Spinal cord (tissue), 10 donors: Measurements from ENCODE around the gene FOXD1. TPM values are rescaled to one million over a fixed set of nuclear protein-coding genes. Genes with fewer than 3 reads are reported as not detected.

Experiments
- DNase-seq, 6 donors: peaks; one replicate each; pipeline versions ENCODE4 v3.0.0 to v3.0.0-alpha.2; 2013 to 2015; ENCODE audit warnings: low spot score in 6 of 6, low read depth in 4 of 6
- H3K27ac ChIP-seq: one replicate; pipeline ENCODE4 v1.5.1; 2013; ENCODE audit warnings: low read depth, low read length, control low read depth
- H3K27me3 ChIP-seq: one replicate; pipeline ENCODE4 v1.6.1; 2013; ENCODE audit warnings: low read length; ENCODE audit not compliant: control insufficient read depth, insufficient read depth
- H3K36me3 ChIP-seq: one replicate; pipeline ENCODE4 v1.6.1; 2013; ENCODE audit warnings: low read length; ENCODE audit not compliant: control insufficient read depth, insufficient read depth
- H3K4me1 ChIP-seq: one replicate; pipeline ENCODE4 v1.6.1; 2013; ENCODE audit warnings: low read length; ENCODE audit not compliant: control insufficient read depth, insufficient read depth
- H3K4me3 ChIP-seq: one replicate; pipeline ENCODE4 v1.5.1; 2013; ENCODE audit warnings: low read depth, low read length, control low read depth
- H3K9me3 ChIP-seq: one replicate; pipeline ENCODE4 v1.6.1; 2013; ENCODE audit warnings: low read length; ENCODE audit not compliant: control insufficient read depth, insufficient read depth
- WGBS: methylation state at CpG from one replicate; pipeline ENCODE4 v1.1.5; 2013; ENCODE audit warnings: missing lambda C conversion rate; ENCODE audit not compliant: insufficient coverage; 5-methylcytosine and 5-hydroxymethylcytosine counted together
- polyA plus RNA-seq, 2 donors: library from polyadenylated mRNA; unstranded; fragments of 120-200 nt; gene quantifications; one replicate each; pipeline ENCODE4 v1.2.1, GENCODE V29; 2013; ENCODE audit not compliant: insufficient read length in 2 of 2
- total RNA-seq, 2 donors: library from RNA; depleted of rRNA in 1 of 2; stranded (reverse); fragments of 120-200 nt in 1 of 2; fragments of >200 nt in 1 of 2; gene quantifications; one replicate each; pipeline versions ENCODE4 v1.2.3 to v1.2.4, GENCODE V29; 2013 to 2014
- donor health status: healthy.

FOXD1 gene
- total and polyA plus RNA-seq, 4 donors, result 3.2 to 24.1 (median 6.5) TPM

DNA sequence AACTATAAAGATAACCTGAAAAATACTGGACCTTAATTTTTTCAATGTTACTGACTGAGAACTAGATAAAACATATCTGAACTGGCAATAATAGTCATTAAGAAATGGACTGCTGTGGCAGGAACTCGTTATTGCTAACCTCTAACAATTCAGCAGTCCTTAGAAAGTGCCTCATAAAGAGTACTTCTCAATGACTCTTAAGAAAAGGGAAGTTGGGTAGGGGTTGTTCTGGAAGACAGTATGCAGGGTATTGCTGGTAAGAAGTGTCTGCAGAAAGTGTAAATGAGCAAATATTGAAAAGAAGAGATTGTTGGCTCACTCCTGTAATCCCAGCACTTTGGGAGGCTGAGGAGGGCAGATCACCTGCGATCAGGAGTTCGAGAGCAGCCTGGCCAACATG, 27.9 kb downstream of the FOXD1 start:
- DNase-seq, result no peak
- WGBS, result no CpG with 5 or more reads among the region's 3 CpGs
- H3K4me3 ChIP-seq, result no peak overlapping the region
- peaks cover 77% of the 10 kb centered on the region for H3K27me3 ChIP-seq
- peaks cover 24% of the 10 kb centered on the region for H3K4me1 ChIP-seq
- H3K27ac ChIP-seq, result no peak overlapping the region
- no peaks in the 10 kb centered on the region for H3K9me3 ChIP-seq
- H3K36me3 ChIP-seq, result no peaks in the 10 kb centered on the region

DNA sequence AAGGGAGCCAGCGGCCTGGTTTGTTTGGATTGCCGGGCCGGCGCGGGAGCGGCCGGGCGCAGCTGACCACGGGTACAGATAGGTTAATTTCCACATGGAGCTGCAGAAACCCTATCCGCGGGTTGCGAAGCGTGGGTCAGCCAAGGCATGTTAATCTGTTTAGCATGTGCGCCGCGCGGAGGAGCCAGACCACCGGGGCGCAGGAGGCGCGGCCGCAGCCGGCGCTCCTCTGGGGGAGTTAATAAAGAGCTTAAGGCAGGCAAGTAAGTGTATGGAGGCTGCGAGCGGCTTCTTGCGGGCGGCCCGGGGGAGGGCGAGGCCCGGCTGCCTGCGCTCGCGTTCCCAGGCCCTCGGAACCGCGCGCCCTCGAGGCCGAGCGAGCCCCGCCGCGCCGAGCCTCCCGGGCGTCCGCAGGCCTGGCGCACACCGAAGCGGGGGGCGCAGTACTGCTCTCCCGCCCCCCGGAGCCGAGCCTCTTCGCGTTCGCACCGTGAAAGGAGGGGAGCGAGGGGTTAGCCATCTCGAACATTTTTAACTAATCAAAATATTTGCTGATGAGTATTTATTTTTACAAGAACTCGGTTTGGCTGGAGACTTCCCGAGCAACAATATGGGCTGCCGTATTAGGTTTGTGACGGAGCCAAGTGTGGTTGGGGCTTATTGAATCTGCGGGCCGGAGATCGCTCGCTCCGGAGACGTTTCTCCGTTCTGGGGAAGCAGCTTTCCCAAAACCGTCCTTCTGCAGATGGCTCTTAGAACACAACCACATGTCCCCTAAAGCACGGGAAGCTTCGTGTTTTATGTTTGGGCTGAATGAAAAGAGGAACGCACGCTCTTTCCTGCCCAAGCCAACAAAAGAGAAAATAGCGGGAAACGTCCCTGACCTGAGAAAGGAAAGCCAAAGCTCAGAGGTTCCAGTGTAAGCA, 28.8 kb downstream of the FOXD1 start:
- Histone ChIP-seq H3K27ac (peak overlapping the region; percentile 34), H3K4me3 (peak overlapping the region; percentile 14), H3K9me3 (no peaks in the 10 kb centered on the region), H3K27me3 (peaks cover 81% of the 10 kb centered on the region), H3K36me3 (no peaks in the 10 kb centered on the region), H3K4me1 (peaks cover 24% of the 10 kb centered on the region)
- 2% methylated on average over 59 of the region's 79 CpGs for WGBS
- peak in 2 of 6 donors; percentile 55 to 82 for DNase-seq

DNA sequence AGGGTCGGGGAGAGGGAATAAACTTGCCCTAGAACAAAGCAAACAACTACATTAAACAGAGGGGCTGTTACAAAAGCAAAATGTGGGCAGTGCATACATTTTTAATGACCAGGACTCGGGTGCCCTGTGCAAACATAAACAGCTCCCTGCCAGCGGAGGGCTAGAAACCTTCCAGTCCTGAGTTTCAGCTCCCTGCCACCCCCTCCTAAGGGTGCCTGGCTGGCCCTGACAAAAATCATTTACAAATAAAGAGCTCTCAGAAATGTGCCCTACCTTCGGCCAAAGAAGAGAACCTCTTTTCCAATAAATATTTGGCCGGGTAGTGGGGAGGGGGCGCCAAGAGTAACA, 29.5 kb downstream of the FOXD1 start:
- no peak overlapping the region for H3K4me3 ChIP-seq
- peak overlapping the region; percentile 34 for H3K27ac ChIP-seq
- no peaks in the 10 kb centered on the region for H3K36me3 ChIP-seq
- peaks cover 79% of the 10 kb centered on the region for H3K27me3 ChIP-seq
- WGBS, result 17% methylated on average over 4 of the region's 6 CpGs
- H3K9me3 ChIP-seq, result no peaks in the 10 kb centered on the region
- no peak for DNase-seq
- peaks cover 24% of the 10 kb centered on the region for H3K4me1 ChIP-seq

DNA sequence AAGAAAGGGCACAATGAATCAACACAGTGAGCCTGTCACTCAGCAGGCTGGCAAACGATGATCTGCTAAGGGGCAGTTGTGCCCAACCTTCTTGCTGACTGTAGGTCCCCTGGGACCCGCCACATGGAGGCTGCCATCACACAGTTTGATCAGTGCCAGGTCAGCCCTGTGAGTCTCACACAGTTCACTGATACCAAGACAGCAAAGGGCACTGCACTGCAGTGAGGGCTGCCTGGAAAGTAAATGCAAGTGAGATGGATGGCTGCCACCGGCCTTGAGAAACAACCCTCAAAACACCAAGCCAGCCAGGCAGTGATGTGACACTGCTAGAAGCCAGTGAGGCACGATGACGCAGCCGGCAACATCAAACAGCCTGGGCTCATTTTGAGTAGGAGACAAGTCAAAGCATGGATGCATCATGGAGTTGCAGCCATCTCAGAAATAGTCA, 30.3 kb downstream of the FOXD1 start:
- DNase-seq, result peak in 1 of 6 donors; percentile 47
- Histone ChIP-seq H3K4me1 (peaks cover 24% of the 10 kb centered on the region), H3K27me3 (peaks cover 74% of the 10 kb centered on the region), H3K36me3 (no peaks in the 10 kb centered on the region), H3K9me3 (no peaks in the 10 kb centered on the region), H3K4me3 (no peak overlapping the region), H3K27ac (no peak overlapping the region)
- WGBS, result 69% methylated on average over 4 of the region's 6 CpGs

DNA sequence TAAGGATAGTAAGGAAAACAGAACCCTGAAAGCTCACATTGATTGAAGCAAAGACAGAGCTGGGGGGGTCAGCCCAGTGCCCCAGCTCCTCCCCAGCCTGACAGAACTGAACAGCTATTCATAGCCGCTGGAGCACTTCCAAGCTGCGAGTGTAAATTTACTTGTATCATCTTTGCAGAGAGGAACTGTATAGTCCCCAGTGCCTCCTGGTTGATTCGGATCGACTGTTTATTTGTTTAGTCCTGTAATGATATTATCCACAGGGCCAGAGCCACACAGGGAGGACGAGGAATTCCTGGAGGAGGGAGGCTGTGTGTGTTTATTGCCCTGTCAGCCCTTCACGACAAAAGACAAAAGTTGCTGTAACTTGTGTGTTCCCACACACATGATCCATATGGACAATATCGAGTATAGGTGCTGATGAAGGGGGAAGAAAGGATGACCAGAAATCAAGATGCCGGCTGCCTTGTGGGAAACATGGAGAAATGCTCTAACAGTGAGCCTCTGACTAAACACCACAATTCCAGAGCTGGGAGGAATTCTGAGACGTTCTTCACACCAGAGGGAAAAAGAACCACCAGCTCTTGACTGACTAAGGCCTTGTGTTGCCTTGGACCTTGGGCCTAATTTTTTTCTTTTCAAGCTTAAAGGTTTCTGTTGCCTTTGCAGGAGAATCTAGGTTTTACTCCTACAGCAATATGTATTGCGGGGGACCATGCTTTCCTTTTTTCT, 31.1 kb downstream of the FOXD1 start:
- 41% methylated on average over 8 of the region's 10 CpGs for WGBS
- Histone ChIP-seq H3K9me3 (no peaks in the 10 kb centered on the region), H3K36me3 (no peaks in the 10 kb centered on the region), H3K4me1 (peaks cover 24% of the 10 kb centered on the region), H3K27ac (no peak overlapping the region), H3K27me3 (peaks cover 68% of the 10 kb centered on the region), H3K4me3 (no peak overlapping the region)
- DNase-seq, result peak in 2 of 6 donors; percentile 57 to 82

DNA sequence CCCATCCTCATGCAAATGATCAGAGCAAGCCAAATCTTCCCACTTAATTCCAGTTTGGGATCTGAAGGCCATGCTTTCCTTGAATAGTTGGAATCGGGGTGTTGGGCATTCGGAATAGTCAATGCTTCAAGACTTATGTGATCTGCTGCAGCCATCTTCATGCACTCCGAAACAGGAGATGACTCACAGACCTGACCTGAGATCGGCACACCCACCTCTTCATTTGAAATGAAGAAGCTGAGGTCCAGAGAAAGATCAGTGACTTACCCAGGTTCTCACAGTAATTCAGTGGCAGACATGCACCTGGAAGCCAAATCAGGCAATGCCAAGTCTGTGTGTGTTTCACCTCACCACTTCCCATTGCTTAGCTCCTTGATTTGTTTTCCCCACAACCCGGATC, 33.0 kb downstream of the FOXD1 start:
- no peak overlapping the region for H3K27ac ChIP-seq
- 95% methylated on average over 5 of the region's 5 CpGs for WGBS
- peaks cover 24% of the 10 kb centered on the region for H3K4me1 ChIP-seq
- no peak for DNase-seq
- H3K27me3 ChIP-seq, result peaks cover 52% of the 10 kb centered on the region
- H3K9me3 ChIP-seq, result no peaks in the 10 kb centered on the region
- H3K4me3 ChIP-seq, result no peak overlapping the region
- H3K36me3 ChIP-seq, result no peaks in the 10 kb centered on the region

DNA sequence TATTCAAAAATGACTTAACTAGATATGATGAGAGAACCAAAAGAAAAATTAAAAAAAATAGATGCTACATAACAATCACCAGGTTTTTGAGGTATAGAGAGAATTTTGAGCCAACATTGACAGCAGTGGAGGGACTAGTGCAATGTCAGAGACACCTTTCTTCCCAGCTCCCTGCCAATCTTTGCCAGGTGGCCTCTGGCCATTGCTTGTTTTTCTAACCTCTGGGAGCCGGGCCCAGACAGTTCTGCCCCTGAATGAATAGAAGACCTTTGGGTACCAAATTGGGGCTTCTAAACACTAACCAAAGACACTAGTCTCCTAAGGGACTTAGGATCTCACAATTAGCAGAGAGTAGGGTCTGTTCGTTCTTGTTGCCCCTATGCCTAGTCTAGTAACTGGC, 33.4 kb downstream of the FOXD1 start:
- H3K36me3 ChIP-seq, result no peaks in the 10 kb centered on the region
- H3K9me3 ChIP-seq, result no peaks in the 10 kb centered on the region
- peaks cover 24% of the 10 kb centered on the region for H3K4me1 ChIP-seq
- no peak overlapping the region for H3K4me3 ChIP-seq
- WGBS, result 100% methylated on average over 1 of the region's 2 CpGs
- DNase-seq, result no peak
- peaks cover 48% of the 10 kb centered on the region for H3K27me3 ChIP-seq
- no peak overlapping the region for H3K27ac ChIP-seq

DNA sequence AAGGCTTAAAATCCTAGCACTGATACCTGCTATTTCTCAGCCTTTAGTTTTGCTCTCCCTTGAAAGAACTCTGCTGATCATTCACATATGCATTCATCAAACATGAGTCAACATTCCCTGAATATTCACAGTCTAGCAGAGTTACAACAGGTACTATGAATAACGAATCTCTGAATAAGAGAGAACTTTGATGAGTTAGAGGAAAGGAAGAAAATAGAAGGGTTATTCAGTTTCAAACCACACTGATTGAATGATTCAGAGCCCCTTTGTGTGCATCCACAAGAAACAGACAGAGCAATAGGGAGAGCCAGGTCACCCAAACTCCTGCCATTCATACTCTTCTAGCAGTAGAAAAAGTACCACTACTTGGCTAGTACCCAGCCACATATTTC, 36.0 kb downstream of the FOXD1 start:
- Histone ChIP-seq H3K27me3 (peaks cover 28% of the 10 kb centered on the region), H3K4me3 (no peak overlapping the region), H3K27ac (no peak overlapping the region), H3K4me1 (peaks cover 7% of the 10 kb centered on the region), H3K9me3 (no peaks in the 10 kb centered on the region), H3K36me3 (no peaks in the 10 kb centered on the region)
- no CpG with 5 or more reads among the region's 1 CpG for WGBS
- no peak for DNase-seq

DNA sequence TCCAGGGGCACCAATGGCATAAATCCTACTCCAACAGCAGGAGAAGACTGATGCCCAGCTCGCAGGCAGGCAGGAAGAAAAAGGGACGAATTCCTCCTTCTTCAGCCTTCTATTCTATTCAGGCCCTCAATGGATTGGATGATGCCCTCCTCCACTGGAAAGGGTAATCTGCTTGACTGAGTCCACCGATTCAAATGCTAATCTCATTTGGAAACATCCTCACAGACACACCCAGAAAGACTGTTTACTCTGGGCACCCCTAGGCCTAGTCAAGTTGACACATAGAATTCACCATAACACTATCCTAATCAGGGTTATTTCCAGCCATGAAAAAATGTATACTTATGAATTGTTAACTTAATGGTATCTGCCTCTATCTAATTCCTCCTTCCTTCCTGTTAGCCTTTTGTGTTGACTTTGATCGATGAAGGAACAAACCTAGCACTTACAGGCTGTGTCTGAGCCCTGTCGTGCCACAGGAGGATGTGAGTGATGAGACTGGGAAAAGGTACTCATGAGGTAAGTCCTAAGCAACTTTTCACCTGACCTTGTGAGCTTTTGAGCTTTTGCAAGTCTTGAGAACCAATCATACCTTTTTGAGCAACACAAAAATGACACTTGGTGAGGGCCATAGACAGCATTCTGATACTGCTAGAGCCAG, 36.5 kb downstream of the FOXD1 start:
- no peak overlapping the region for H3K27ac ChIP-seq
- WGBS, result 45% methylated on average over 4 of the region's 5 CpGs
- H3K4me3 ChIP-seq, result no peak overlapping the region
- H3K9me3 ChIP-seq, result no peaks in the 10 kb centered on the region
- H3K4me1 ChIP-seq, result peaks cover 3% of the 10 kb centered on the region
- peaks cover 23% of the 10 kb centered on the region for H3K27me3 ChIP-seq
- H3K36me3 ChIP-seq, result no peaks in the 10 kb centered on the region
- DNase-seq, result no peak
